Renal cortex interstitium (tissue), 11 donors: ENCODE measurements around the gene SMCHD1. TPM values are rescaled to one million over a fixed set of nuclear protein-coding genes. Genes with fewer than 3 reads are reported as not detected.
"Not testable (repeated sequence)": the region's sequence is repeated elsewhere in the genome, so short reads cannot be mapped to it uniquely, and the experiment has no call there.

Experiments
- DNase-seq, 11 donors: peaks; one replicate each; pipeline ENCODE4 v3.0.0-alpha.2; 2013; ENCODE audit warnings: low read depth in 9 of 11, low spot score in 4 of 11; ENCODE audit errors: extremely low read depth in 1 of 11
- polyA plus RNA-seq, 3 donors: library from polyadenylated mRNA; unstranded; fragments of 120-200 nt; gene quantifications; one replicate each; pipeline ENCODE4 v1.2.1, GENCODE V29; 2013; ENCODE audit not compliant: insufficient read length in 3 of 3

SMCHD1 gene
- polyA plus RNA-seq, 3 donors = 62.5 to 77.0 (median 75.9) TPM

- no peak for DNase-seq
Observed at GRCh38 chr18:2840521-2840920, 185.0 kb downstream of the SMCHD1 start.

- no peak for DNase-seq
Observed at GRCh38 chr18:2843146-2843545, 187.6 kb downstream of the SMCHD1 start.

GRCh38 chr18:2845172-2845571 lies 189.6 kb downstream of the SMCHD1 start:
- DNase-seq = no peak

- DNase-seq = peak in 5 of 11 donors; percentile 30 to 50 (median 32)
Observed at GRCh38 chr18:2846636-2847316, 191.2 kb downstream of the SMCHD1 start, which contains the start of gene EMILIN2. TSS of gene EMILIN2 (plus strand) at chr18:2847006. CDS start at chr18:2847189, 183 bp downstream.

GRCh38 chr18:2847317-2848246 lies 192.1 kb downstream of the SMCHD1 start:
- peak in 1 of 11 donors; percentile 29 for DNase-seq

GRCh38 chr18:2848247-2849246 lies 193.0 kb downstream of the SMCHD1 start:
- peak in 1 of 11 donors; percentile 25 for DNase-seq

GRCh38 chr18:2850816-2851215 lies 195.3 kb downstream of the SMCHD1 start:
- DNase-seq = no peak

DNA sequence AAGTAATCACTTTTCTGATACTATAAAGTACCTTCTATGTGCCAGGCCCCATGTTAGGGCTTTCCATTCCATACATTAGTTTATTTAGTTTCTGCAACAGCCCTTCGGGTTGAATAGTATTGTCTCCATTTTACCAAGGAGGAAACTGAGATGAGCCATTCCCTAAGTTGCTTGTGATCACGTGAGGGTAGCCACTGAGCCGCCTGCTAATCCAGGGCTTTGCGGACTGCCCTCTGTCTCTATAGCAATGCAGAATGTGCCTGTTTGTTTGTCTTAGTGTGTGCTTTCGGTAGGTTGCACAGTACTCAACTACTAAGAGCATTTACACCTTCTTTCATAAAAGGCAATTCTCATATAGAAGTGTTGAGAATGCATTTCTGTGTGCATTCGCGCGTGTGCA lies 196.2 kb downstream of the SMCHD1 start:
- DNase-seq = no peak

DNA sequence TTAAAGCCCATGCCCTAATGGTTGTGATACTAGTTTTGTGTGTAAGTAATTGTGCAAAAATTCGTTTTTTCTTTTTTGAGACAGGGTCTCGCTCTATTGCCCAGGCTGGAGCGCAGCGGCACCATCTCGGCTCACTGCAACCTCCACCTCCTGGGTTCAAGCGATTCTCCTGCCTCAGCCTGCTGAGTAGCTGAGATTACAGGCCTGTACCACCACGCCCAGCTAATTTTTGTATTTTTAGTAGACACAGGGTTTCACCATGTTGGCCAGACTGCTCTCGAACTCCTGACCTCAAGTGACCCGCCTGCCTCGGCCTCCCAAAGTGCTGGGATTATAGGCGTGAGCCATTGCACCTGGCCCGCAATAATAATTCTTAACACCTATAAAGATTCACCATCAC lies 196.9 kb downstream of the SMCHD1 start:
- not testable (repeated sequence) for DNase-seq

- DNase-seq = no peak
Observed at GRCh38 chr18:2853173-2853925, 197.8 kb downstream of the SMCHD1 start.

DNA sequence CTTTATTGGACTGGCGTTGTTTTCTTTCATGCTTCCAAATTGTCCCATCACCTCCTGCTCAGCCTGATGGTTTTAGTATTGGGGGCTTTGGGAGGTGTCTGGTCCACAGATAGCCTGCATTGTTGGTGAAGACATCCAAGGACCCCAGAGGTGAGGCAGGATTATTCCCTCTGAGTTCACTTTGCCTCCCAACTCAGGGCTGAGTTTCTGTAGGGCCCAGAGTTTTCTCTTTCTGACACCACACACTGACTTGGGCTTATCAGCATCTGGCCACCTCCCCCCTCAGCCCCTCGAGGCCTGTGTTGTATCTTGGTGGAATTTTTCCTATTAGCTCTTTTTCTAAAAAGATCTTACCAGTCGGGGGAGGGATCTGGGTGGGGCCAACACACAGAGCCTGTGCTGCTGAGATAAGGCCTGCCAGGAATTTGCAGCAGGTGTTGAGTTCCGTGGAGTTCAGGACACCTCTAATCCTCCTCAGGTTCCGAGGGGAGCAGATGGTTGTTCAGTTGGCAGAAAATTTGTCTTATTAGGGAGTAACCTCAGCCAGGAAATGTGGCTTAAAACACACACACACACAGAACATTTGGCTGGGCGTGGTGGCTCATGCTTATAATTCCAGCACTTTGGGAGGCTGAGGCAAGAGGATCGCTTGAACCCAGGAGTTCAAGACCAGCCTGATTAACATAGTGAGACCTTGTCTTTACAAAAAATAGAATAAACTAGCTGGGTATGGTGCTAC lies 198.6 kb downstream of the SMCHD1 start:
- DNase-seq = no peak

Other genes starting within 250 kb of the SMCHD1 start
- 10 to 100 TPM; 18.2 to 22.5 (median 18.3) TPM for gene METTL4, start 84.2 kb upstream of the SMCHD1 start, polyA plus RNA-seq
- gene NDC80, start 84.2 kb upstream of the SMCHD1 start, polyA plus RNA-seq = 10 to 100 TPM; 23.3 to 35.2 (median 28.4) TPM
- 10 to 100 TPM; 13.5 to 21.6 (median 15.1) TPM for gene EMILIN2, start 191.3 kb downstream of the SMCHD1 start, polyA plus RNA-seq